ENCODE data around the gene GPR135. TPM values are rescaled to one million over a fixed set of nuclear protein-coding genes. Genes with fewer than 3 reads are reported as not detected.
A peak's percentile ranks its signal among the peaks of the same experiment; 100 is the strongest.

GPR135 gene, protein sequence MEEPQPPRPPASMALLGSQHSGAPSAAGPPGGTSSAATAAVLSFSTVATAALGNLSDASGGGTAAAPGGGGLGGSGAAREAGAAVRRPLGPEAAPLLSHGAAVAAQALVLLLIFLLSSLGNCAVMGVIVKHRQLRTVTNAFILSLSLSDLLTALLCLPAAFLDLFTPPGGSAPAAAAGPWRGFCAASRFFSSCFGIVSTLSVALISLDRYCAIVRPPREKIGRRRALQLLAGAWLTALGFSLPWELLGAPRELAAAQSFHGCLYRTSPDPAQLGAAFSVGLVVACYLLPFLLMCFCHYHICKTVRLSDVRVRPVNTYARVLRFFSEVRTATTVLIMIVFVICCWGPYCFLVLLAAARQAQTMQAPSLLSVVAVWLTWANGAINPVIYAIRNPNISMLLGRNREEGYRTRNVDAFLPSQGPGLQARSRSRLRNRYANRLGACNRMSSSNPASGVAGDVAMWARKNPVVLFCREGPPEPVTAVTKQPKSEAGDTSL
- total RNA-seq (1 to 10 TPM; 1.7 to 2.8 TPM), total RNA-seq (0.81 to 2.2 reads per million in 2 donors)

GRCh38 chr14:59465316-59466135 lies at the start of gene GPR135:
Gene GPR135 (minus strand): TSS chr14:59465380. CDS start chr14:59465226, 154 bp downstream.
- DNase-seq (peak in 1 of 3 donors; percentile 20), ATAC-seq (peak; percentile 61)
- Mint-ChIP-seq H3K4me1 (peaks cover 11% of the 10 kb centered on the region), H3K36me3 (ENCODE audit: low read depth) (peaks cover 2% of the 10 kb centered on the region), H3K27me3 (no peaks in the 10 kb centered on the region), H3K27ac (peak within 1 kb of the TSS; percentile 79), H3K4me3 (peak within 1 kb of the TSS; percentile 93)
- no peaks in the 10 kb centered on the region for H3K9me3 ChIP-seq (ENCODE audit: control insufficient read depth, low read length, poor library complexity, severe bottlenecking)

- H3K27ac Mint-ChIP-seq = no peak overlapping the region
- H3K36me3 Mint-ChIP-seq (ENCODE audit: low read depth) = peaks cover 4% of the 10 kb centered on the region
- DNase-seq (no peak), ATAC-seq (no peak)
- H3K4me1 Mint-ChIP-seq = peaks cover 3% of the 10 kb centered on the region
- no peak overlapping the region for H3K4me3 Mint-ChIP-seq
- peaks cover 36% of the 10 kb centered on the region for H3K27me3 Mint-ChIP-seq
- no peaks in the 10 kb centered on the region for H3K9me3 ChIP-seq (ENCODE audit: control insufficient read depth, low read length, poor library complexity, severe bottlenecking)
Measured at GRCh38 chr14:59511916-59512575, 46.9 kb upstream of the GPR135 start.

GRCh38 chr14:59510966-59511365 lies 45.8 kb upstream of the GPR135 start:
- H3K36me3 Mint-ChIP-seq (ENCODE audit: low read depth) = peaks cover 4% of the 10 kb centered on the region
- ATAC-seq (no peak), DNase-seq (no peak)
- peaks cover 3% of the 10 kb centered on the region for H3K4me1 Mint-ChIP-seq
- no peaks in the 10 kb centered on the region for H3K9me3 ChIP-seq (ENCODE audit: control insufficient read depth, low read length, poor library complexity, severe bottlenecking)
- H3K4me3 Mint-ChIP-seq = no peak overlapping the region
- peaks cover 27% of the 10 kb centered on the region for H3K27me3 Mint-ChIP-seq
- no peak overlapping the region for H3K27ac Mint-ChIP-seq

DNA sequence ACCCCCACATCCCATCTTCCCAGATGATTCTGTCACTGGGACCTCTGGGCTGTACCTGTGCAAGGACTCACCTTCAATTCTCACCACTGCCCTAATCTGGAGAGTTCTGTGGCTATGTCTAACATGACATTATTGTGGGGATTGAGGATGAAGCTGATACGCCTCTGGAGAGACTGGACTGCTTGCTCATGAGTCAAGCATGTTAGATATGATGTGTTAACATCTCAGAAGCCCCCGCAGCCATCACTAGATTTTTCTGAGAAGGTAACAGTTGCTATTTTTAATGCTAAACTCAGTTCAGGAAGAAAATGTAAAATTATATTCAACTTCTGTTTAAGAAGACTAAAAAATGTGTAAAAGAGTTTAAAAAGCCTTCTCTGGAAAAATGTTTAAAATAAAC lies 44.8 kb upstream of the GPR135 start:
- Mint-ChIP-seq H3K36me3 (ENCODE audit: low read depth) (peaks cover 2% of the 10 kb centered on the region), H3K4me1 (peaks cover 3% of the 10 kb centered on the region), H3K4me3 (no peak overlapping the region), H3K27me3 (peaks cover 22% of the 10 kb centered on the region), H3K27ac (no peak overlapping the region)
- no peak for DNase-seq
- ATAC-seq = no peak
- no peaks in the 10 kb centered on the region for H3K9me3 ChIP-seq (ENCODE audit: control insufficient read depth, low read length, poor library complexity, severe bottlenecking)

DNA sequence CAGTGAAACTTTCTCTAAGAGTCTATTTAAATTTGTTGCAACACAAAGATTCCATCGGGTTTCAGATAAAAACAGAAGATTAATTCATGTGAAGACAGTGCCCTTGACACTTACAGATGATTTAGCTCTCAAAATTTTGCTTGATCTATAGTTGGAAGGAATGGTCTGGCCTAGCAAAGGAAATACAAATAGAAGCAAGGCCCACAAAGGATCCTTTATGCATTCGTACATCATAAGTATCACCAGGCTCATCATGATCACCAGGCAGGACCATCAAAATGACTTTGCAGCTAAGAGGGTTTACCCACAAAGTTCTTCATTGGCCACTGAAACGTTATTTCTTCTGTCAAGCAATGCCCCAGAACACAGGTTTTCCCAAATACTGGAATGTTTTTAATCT lies 43.9 kb upstream of the GPR135 start:
- no peak overlapping the region for H3K4me3 Mint-ChIP-seq
- ATAC-seq = no peak

DNA sequence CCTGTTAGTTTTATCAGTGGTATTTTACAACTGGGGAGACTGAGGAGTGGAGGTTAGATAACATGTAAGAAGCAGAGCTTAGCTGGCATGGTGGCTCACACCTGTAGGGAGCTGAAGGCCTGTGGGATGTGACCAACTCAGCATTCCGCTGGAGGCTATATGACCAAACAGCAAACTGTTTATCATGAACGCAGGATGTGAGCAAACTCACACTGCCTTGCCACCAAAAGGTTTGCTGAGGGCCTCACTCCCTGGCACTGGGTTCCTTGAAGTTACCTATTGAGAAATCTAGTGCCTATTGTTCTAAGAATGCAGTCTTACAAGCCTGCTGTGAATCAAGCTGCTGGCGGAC lies 42.5 kb upstream of the GPR135 start:
- ATAC-seq (no peak), DNase-seq (no peak)
- H3K9me3 ChIP-seq (ENCODE audit: control insufficient read depth, low read length, poor library complexity, severe bottlenecking) = no peaks in the 10 kb centered on the region
- H3K4me3 Mint-ChIP-seq = no peak overlapping the region
- H3K27ac Mint-ChIP-seq = no peak overlapping the region
- peaks cover 16% of the 10 kb centered on the region for H3K27me3 Mint-ChIP-seq
- H3K4me1 Mint-ChIP-seq = peaks cover 12% of the 10 kb centered on the region
- H3K36me3 Mint-ChIP-seq (ENCODE audit: low read depth) = peaks cover 2% of the 10 kb centered on the region

More for the DNA sequence above, 43.9 kb upstream of the GPR135 start:
- H3K4me1 Mint-ChIP-seq = peaks cover 8% of the 10 kb centered on the region
- peaks cover 22% of the 10 kb centered on the region for H3K27me3 Mint-ChIP-seq
- H3K36me3 Mint-ChIP-seq (ENCODE audit: low read depth) = peaks cover 2% of the 10 kb centered on the region
- no peak overlapping the region for H3K27ac Mint-ChIP-seq
- DNase-seq = no peak
- H3K9me3 ChIP-seq (ENCODE audit: control insufficient read depth, low read length, poor library complexity, severe bottlenecking) = no peaks in the 10 kb centered on the region

DNA sequence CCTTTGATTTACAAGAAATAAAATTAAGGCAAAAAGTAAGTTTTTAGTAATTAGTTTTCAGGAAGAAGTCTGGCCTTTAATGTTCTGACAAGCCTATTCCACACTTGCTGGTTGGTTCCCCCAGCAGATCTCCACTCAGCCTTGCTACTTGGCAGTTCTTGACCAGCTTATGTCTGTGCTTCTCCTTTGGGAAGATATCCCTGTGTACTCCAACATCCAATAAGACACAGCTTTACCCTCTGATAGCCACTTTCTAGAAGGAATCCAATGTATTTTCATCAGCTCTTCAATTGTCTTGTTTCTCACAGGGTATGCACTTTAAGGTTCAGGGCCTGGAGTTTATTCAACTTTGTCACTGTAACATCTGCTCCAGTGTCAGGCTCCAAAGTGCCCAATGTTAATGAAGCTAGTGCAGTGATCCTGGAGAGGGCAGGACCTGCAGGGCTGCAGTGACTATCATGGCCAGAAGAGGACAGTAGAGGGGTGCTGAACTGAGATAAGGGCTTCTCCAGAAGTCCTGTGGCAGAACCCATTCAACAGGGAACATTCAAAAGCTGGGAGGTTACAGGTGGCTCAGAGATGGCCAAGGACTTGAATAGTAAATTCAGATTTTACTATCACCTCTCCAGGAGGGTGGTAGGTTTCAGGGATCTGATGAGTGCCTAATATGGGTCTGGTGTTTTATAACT lies 42.0 kb upstream of the GPR135 start:
- Mint-ChIP-seq H3K36me3 (ENCODE audit: low read depth) (peaks cover 2% of the 10 kb centered on the region), H3K27ac (no peak overlapping the region), H3K4me1 (peaks cover 12% of the 10 kb centered on the region), H3K27me3 (peaks cover 15% of the 10 kb centered on the region), H3K4me3 (no peak overlapping the region)
- DNase-seq (peak in 1 of 3 donors; percentile 29), ATAC-seq (peak; percentile 85)
- no peaks in the 10 kb centered on the region for H3K9me3 ChIP-seq (ENCODE audit: control insufficient read depth, low read length, poor library complexity, severe bottlenecking)

GRCh38 chr14:59503256-59503655 lies 38.1 kb upstream of the GPR135 start:
- peaks cover 9% of the 10 kb centered on the region for H3K4me1 Mint-ChIP-seq
- H3K27ac Mint-ChIP-seq = no peak overlapping the region
- no peak for ATAC-seq
- no peaks in the 10 kb centered on the region for H3K27me3 Mint-ChIP-seq
- H3K4me3 Mint-ChIP-seq = no peak overlapping the region
- no peak for DNase-seq
- H3K36me3 Mint-ChIP-seq (ENCODE audit: low read depth) = no peaks in the 10 kb centered on the region
- no peaks in the 10 kb centered on the region for H3K9me3 ChIP-seq (ENCODE audit: control insufficient read depth, low read length, poor library complexity, severe bottlenecking)

DNA sequence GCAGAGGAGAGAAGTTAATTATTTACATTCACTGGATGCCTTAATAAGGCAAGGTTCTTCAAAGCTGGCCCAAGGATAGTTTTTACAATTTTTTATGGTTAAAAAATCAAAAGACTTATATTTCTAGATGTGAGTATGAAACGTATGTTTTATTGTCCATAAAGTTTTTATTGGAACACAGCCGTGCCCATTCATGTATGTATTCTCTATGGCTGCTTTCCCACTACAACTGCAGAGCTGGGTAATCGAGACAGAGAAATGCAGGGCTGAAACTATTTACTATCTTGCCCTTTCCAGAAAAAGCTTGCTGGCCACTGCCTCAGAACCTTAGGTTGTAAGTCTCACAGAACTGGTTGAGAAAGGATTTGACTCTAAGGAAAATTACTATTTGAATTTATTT lies 35.6 kb upstream of the GPR135 start:
- DNase-seq (no peak), ATAC-seq (no peak)
- no peak overlapping the region for H3K27ac Mint-ChIP-seq
- H3K36me3 Mint-ChIP-seq (ENCODE audit: low read depth) = no peaks in the 10 kb centered on the region
- no peaks in the 10 kb centered on the region for H3K27me3 Mint-ChIP-seq
- H3K4me3 Mint-ChIP-seq = no peak overlapping the region
- H3K4me1 Mint-ChIP-seq = peaks cover 15% of the 10 kb centered on the region
- no peaks in the 10 kb centered on the region for H3K9me3 ChIP-seq (ENCODE audit: control insufficient read depth, low read length, poor library complexity, severe bottlenecking)

- no peak overlapping the region for H3K4me3 Mint-ChIP-seq
- H3K36me3 Mint-ChIP-seq (ENCODE audit: low read depth) = peaks cover 33% of the 10 kb centered on the region
- H3K9me3 ChIP-seq (ENCODE audit: control insufficient read depth, low read length, poor library complexity, severe bottlenecking) = no peaks in the 10 kb centered on the region
- no peak for DNase-seq
- no peak overlapping the region for H3K27ac Mint-ChIP-seq
- H3K4me1 Mint-ChIP-seq = peaks cover 41% of the 10 kb centered on the region
- no peak for ATAC-seq
- H3K27me3 Mint-ChIP-seq = no peaks in the 10 kb centered on the region
Measured at GRCh38 chr14:59492384-59492783, 27.2 kb upstream of the GPR135 start.

- no peak overlapping the region for H3K4me3 Mint-ChIP-seq
- H3K9me3 ChIP-seq (ENCODE audit: control insufficient read depth, low read length, poor library complexity, severe bottlenecking) = no peaks in the 10 kb centered on the region
- H3K27ac Mint-ChIP-seq = peak overlapping the region; percentile 76
- peaks cover 33% of the 10 kb centered on the region for H3K36me3 Mint-ChIP-seq (ENCODE audit: low read depth)
- DNase-seq = no peak
- no peaks in the 10 kb centered on the region for H3K27me3 Mint-ChIP-seq
- H3K4me1 Mint-ChIP-seq = peaks cover 39% of the 10 kb centered on the region
- ATAC-seq = no peak
Measured at GRCh38 chr14:59490756-59491155, 25.6 kb upstream of the GPR135 start.

GRCh38 chr14:59484639-59485175 lies 19.5 kb upstream of the GPR135 start:
- no peak for DNase-seq
- no peaks in the 10 kb centered on the region for H3K9me3 ChIP-seq (ENCODE audit: control insufficient read depth, low read length, poor library complexity, severe bottlenecking)
- peak; percentile 62 for ATAC-seq
- peak overlapping the region; percentile 92 for H3K4me3 Mint-ChIP-seq
- H3K27ac Mint-ChIP-seq = peak overlapping the region; percentile 87
- H3K36me3 Mint-ChIP-seq (ENCODE audit: low read depth) = peaks cover 14% of the 10 kb centered on the region
- H3K4me1 Mint-ChIP-seq = peaks cover 50% of the 10 kb centered on the region
- no peaks in the 10 kb centered on the region for H3K27me3 Mint-ChIP-seq

Data from T-helper 17 cell (primary cell).